KMS-11 (cell line): ENCODE measurements around the gene MRPL21.

Source experiments
- H2AFZ ChIP-seq: fragments of 200-600 bp; sonication (generic); 2 replicates; pipeline ENCODE4 v1.6.1; 2016; ENCODE audit warnings: antibody characterized with exemption, mixed run types, low read depth
- H3K27ac ChIP-seq: fragments of 200-600 bp; sonication (generic); 2 replicates; pipeline ENCODE4 v1.6.1; 2016; ENCODE audit warnings: mild to moderate bottlenecking, mixed run types
- H3K27me3 ChIP-seq: fragments of 200-600 bp; sonication (generic); 2 replicates; pipeline ENCODE4 v1.6.1; 2017; ENCODE audit warnings: mild to moderate bottlenecking, low read depth, mixed run types, moderate library complexity; ENCODE audit not compliant: insufficient read depth
- H3K36me3 ChIP-seq: fragments of 200-600 bp; sonication (generic); 2 replicates; pipeline ENCODE4 v1.6.1; 2017; ENCODE audit warnings: mild to moderate bottlenecking, mixed run types; ENCODE audit not compliant: insufficient read depth
- H3K4me1 ChIP-seq: fragments of 200-600 bp; sonication (generic); 2 replicates; pipeline ENCODE4 v1.6.1; 2016; ENCODE audit warnings: mild to moderate bottlenecking, low read depth, mixed run types; ENCODE audit not compliant: poor library complexity, severe bottlenecking
- H3K4me2 ChIP-seq: fragments of 200-600 bp; sonication (generic); 2 replicates; pipeline ENCODE4 v1.7.0; 2016; ENCODE audit warnings: mild to moderate bottlenecking, mixed run types
- H3K4me3 ChIP-seq: fragments of 200-600 bp; sonication (generic); IDR thresholded peaks from 2 replicates; pipeline ENCODE4 v1.6.1; 2017; ENCODE audit warnings: low read depth, low read length, mixed read lengths; ENCODE audit not compliant: insufficient read depth
- H3K79me2 ChIP-seq: fragments of 200-600 bp; sonication (generic); 2 replicates; pipeline ENCODE4 v1.6.1; 2016; ENCODE audit warnings: low read depth, mixed run types; ENCODE audit not compliant: insufficient read depth
- H3K9ac ChIP-seq: fragments of 200-600 bp; sonication (generic); 2 replicates; pipeline ENCODE4 v1.6.1; 2016; ENCODE audit warnings: mild to moderate bottlenecking, mixed run types
- H4K20me1 ChIP-seq: fragments of 200-600 bp; sonication (generic); 2 replicates; pipeline ENCODE4 v1.6.1; 2016; ENCODE audit warnings: mild to moderate bottlenecking, mixed run types; ENCODE audit not compliant: insufficient read depth
- CTCF ChIP-seq: fragments of 200-600 bp; sonication (generic); conservative IDR thresholded peaks from 2 replicates; pipeline ENCODE4 v1.6.1; 2017; ENCODE audit warnings: low read depth, mild to moderate bottlenecking, antibody characterized with exemption, low read length, moderate library complexity, mixed read lengths

MRPL21 gene

GRCh38 chr11:68900835-68901381 lies 2.7 kb downstream of the MRPL21 start:
- no peak overlapping the region for H3K27ac ChIP-seq
- no peak overlapping the region for H3K9ac ChIP-seq
- no peaks in the 10 kb centered on the region for H3K27me3 ChIP-seq
- peaks cover 18% of the 10 kb centered on the region for H3K4me1 ChIP-seq
- no peak overlapping the region for H3K4me2 ChIP-seq
- H2AFZ ChIP-seq, result no peak overlapping the region
- H3K36me3 ChIP-seq, result no peaks in the 10 kb centered on the region
- peaks cover 56% of the 10 kb centered on the region for H3K79me2 ChIP-seq
- no peak overlapping the region for H3K4me3 ChIP-seq
- no peak for TF ChIP-seq CTCF
- H4K20me1 ChIP-seq, result no peaks in the 10 kb centered on the region

- Histone ChIP-seq H3K9ac (no peak overlapping the region), H3K79me2 (peaks cover 25% of the 10 kb centered on the region), H4K20me1 (no peaks in the 10 kb centered on the region), H3K4me2 (no peak overlapping the region), H3K36me3 (no peaks in the 10 kb centered on the region; the same call in 1 of the 2 replicates), H3K4me1 (peaks cover 5% of the 10 kb centered on the region), H3K27ac (no peak overlapping the region), H3K27me3 (no peaks in the 10 kb centered on the region), H3K4me3 (no peak overlapping the region), H2AFZ (no peak overlapping the region)
- TF ChIP-seq CTCF, result no peak
These were observed 6.2 kb downstream of the MRPL21 start for GRCh38 chr11:68897441-68897840.

GRCh38 chr11:68896171-68896959 lies 7.3 kb downstream of the MRPL21 start:
- no peak for TF ChIP-seq CTCF
- no peaks in the 10 kb centered on the region for H4K20me1 ChIP-seq
- H3K27ac ChIP-seq, result no peak overlapping the region
- peaks cover 14% of the 10 kb centered on the region; the same call in 1 of the 2 replicates for H3K79me2 ChIP-seq
- no peaks in the 10 kb centered on the region for H3K4me1 ChIP-seq
- no peak overlapping the region for H3K9ac ChIP-seq
- H3K4me2 ChIP-seq, result no peak overlapping the region
- no peak overlapping the region for H3K4me3 ChIP-seq
- no peak overlapping the region for H2AFZ ChIP-seq
- no peaks in the 10 kb centered on the region; the same call in 1 of the 2 replicates for H3K36me3 ChIP-seq
- no peaks in the 10 kb centered on the region for H3K27me3 ChIP-seq

- Histone ChIP-seq H3K79me2 (no peaks in the 10 kb centered on the region), H2AFZ (no peak overlapping the region), H3K36me3 (no peaks in the 10 kb centered on the region; the same call in 1 of the 2 replicates)
These were observed 10.3 kb downstream of the MRPL21 start for GRCh38 chr11:68893282-68893681.

More at GRCh38 chr11:68893282-68893681, 10.3 kb downstream of the MRPL21 start:
- Histone ChIP-seq H3K27me3 (no peaks in the 10 kb centered on the region), H3K4me1 (no peaks in the 10 kb centered on the region), H3K4me2 (no peak overlapping the region), H3K27ac (no peak overlapping the region), H3K4me3 (no peak overlapping the region), H3K9ac (no peak overlapping the region), H4K20me1 (no peaks in the 10 kb centered on the region)
- no peak for TF ChIP-seq CTCF
